Suprapubic skin (tissue), 4 donors: ENCODE measurements around the gene HAPLN3. TPM values are rescaled to one million over a fixed set of nuclear protein-coding genes. Genes with fewer than 3 reads are reported as not detected.

Experiments used
- DNase-seq, 2 donors: peaks; one replicate each; pipeline ENCODE4 v3.0.0-alpha.2; 2019; ENCODE audit warnings: low spot score in 2 of 2
- H3K27ac ChIP-seq: fragments of 200-600 bp; sonication (generic); one replicate; pipeline ENCODE4 v1.5.1; 2019
- H3K27me3 ChIP-seq: fragments of 200-600 bp; sonication (generic); one replicate; pipeline ENCODE4 v1.5.1; 2019
- H3K36me3 ChIP-seq: fragments of 200-600 bp; sonication (generic); one replicate; pipeline ENCODE4 v1.5.1; 2019
- H3K4me1 ChIP-seq: fragments of 200-600 bp; sonication (generic); one replicate; pipeline ENCODE4 v1.5.1; 2019
- H3K4me3 ChIP-seq: fragments of 200-600 bp; sonication (generic); one replicate; pipeline ENCODE4 v1.5.1; 2019; ENCODE audit warnings: mild to moderate bottlenecking
- H3K9me3 ChIP-seq: fragments of 200-600 bp; sonication (generic); one replicate; pipeline ENCODE4 v1.5.1; 2019
- EP300 ChIP-seq: sonication (generic); formaldehyde crosslinking; IDR thresholded peaks from one replicate; pipeline ENCODE4 v1.6.1; 2017; ENCODE audit warnings: antibody characterized with exemption
- POLR2A ChIP-seq, 2 donors: fragments of 450-650 bp; IDR thresholded peaks; one replicate each; pipeline ENCODE4 v1.6.1; 2017; ENCODE audit warnings: antibody characterized with exemption in 2 of 2, mild to moderate bottlenecking in 2 of 2, moderate library complexity in 2 of 2
- POLR2AphosphoS5 ChIP-seq, 3 donors: sonication (generic); formaldehyde crosslinking; IDR thresholded peaks; one replicate each; pipeline ENCODE4 v1.6.1; 2017; ENCODE audit warnings: antibody characterized with exemption in 3 of 3
- WGBS: methylation state at CpG from one replicate; pipeline ENCODE4 v1.1.5; 2018; 5-methylcytosine and 5-hydroxymethylcytosine counted together
- total RNA-seq, 4 donors: library from RNA; depleted of rRNA; stranded (reverse); fragments of >200 nt; gene quantifications; one replicate each; pipeline ENCODE4 v1.1.0, GENCODE V29; 2016
- TF ChIP-seq, protein P1 (sequence below), 2 donors: fragments of 200-600 bp in 1 of 2; fragments of 450-650 bp in 1 of 2; sonication (generic) in 1 of 2; IDR thresholded peaks; one replicate each; pipeline ENCODE4 v1.5.1; 2016 to 2019; ENCODE audit warnings: antibody characterized with exemption in 2 of 2, mild to moderate bottlenecking in 1 of 2, moderate library complexity in 1 of 2

Gene HAPLN3
- total RNA-seq, 4 donors from 2014 or later = 4.8 to 14.6 (median 8.9) TPM

DNA sequence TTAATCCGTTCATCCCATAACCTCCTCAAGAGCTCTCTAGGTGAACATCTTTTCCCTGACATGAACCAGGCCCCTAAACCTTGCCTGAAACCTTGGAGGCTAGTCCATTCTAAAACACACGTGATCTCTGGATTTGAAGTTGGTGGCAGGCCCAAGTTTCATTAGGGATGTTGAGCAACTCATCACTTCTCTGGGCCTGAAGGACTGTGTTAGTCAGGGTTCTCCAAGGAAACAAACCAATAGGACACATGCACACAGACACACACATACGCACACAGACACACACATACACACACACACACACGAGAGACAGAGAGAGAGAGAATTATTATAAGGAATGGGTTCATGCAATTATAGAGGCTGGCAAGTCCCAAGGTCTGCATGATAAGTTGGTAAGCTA lies 60.2 kb downstream of the HAPLN3 start:
- Histone ChIP-seq H3K36me3 (no peaks in the 10 kb centered on the region), H3K4me3 (no peak overlapping the region), H3K4me1 (no peaks in the 10 kb centered on the region), H3K9me3 (no peaks in the 10 kb centered on the region), H3K27ac (no peak overlapping the region), H3K27me3 (peaks cover 4% of the 10 kb centered on the region)
- 84% methylated on average over 4 of the region's 4 CpGs for WGBS
- no peak for DNase-seq
- TF ChIP-seq, protein P1, sequence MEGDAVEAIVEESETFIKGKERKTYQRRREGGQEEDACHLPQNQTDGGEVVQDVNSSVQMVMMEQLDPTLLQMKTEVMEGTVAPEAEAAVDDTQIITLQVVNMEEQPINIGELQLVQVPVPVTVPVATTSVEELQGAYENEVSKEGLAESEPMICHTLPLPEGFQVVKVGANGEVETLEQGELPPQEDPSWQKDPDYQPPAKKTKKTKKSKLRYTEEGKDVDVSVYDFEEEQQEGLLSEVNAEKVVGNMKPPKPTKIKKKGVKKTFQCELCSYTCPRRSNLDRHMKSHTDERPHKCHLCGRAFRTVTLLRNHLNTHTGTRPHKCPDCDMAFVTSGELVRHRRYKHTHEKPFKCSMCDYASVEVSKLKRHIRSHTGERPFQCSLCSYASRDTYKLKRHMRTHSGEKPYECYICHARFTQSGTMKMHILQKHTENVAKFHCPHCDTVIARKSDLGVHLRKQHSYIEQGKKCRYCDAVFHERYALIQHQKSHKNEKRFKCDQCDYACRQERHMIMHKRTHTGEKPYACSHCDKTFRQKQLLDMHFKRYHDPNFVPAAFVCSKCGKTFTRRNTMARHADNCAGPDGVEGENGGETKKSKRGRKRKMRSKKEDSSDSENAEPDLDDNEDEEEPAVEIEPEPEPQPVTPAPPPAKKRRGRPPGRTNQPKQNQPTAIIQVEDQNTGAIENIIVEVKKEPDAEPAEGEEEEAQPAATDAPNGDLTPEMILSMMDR (IDR thresholded peaks at IDR 0.05) = no peak
- TF ChIP-seq EP300 (no peak), POLR2A (IDR thresholded peaks at IDR 0.05) (no peak), POLR2AphosphoS5 (IDR thresholded peaks at IDR 0.05) (no peak)

DNA sequence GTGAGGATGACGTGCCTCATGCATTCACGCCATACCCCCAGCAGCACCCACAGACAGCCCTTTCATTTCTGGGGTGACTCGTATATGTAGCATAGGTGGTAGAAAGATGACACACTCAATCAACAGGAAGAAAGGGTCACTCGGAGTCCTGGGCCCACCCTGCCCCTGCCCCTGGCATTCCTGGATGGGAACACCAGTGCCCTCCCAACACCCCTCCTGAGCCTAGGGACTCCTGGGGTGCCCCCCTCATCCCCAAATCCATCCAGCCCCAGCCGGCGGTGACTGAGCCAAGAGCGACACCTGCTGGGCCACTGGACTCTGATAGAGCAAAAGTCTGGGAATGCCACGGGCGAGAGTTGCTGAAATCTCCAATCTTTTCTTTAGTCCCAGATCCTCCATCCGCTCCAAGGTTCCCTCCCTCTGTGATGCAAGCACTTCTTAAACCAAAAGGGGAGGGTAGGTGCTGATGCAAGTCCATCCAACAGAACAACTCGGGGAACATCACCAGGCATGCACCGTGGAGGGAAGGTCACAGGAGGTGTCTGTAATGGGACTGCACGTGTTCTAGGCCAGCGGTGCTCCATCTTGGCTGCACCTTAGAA lies 61.0 kb downstream of the HAPLN3 start:
- H3K4me1 ChIP-seq = no peaks in the 10 kb centered on the region
- H3K36me3 ChIP-seq = no peaks in the 10 kb centered on the region
- TF ChIP-seq, protein P1 (IDR thresholded peaks at IDR 0.05) = peak in 1 of 2 donors; percentile 25
- TF ChIP-seq POLR2A (IDR thresholded peaks at IDR 0.05) (no peak), EP300 (no peak)
- 40% methylated on average over 11 of the region's 14 CpGs for WGBS
- H3K27ac ChIP-seq = no peak overlapping the region
- no peaks in the 10 kb centered on the region for H3K27me3 ChIP-seq
- no peak for DNase-seq
- H3K4me3 ChIP-seq = no peak overlapping the region
- H3K9me3 ChIP-seq = no peaks in the 10 kb centered on the region

DNA sequence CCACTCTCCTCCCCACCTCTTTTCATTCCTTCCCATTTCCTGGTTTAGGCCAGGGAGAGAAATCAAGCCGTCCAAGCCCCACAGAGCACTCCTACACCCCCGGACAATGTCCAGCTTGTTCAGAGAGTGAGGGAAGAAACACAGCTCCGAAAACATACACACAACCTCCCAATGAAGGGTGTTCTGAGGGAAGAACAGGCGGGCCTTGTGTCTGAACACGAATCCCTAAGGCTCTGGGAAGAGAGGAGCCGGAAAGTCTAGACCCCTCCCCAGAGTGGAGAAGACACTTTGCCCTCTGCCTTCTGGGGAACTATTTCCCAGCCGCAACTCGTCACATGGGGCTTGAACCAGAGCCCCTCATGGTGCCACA lies 61.6 kb downstream of the HAPLN3 start:
- 67% methylated on average over 8 of the region's 8 CpGs for WGBS
- no peak for DNase-seq

DNA sequence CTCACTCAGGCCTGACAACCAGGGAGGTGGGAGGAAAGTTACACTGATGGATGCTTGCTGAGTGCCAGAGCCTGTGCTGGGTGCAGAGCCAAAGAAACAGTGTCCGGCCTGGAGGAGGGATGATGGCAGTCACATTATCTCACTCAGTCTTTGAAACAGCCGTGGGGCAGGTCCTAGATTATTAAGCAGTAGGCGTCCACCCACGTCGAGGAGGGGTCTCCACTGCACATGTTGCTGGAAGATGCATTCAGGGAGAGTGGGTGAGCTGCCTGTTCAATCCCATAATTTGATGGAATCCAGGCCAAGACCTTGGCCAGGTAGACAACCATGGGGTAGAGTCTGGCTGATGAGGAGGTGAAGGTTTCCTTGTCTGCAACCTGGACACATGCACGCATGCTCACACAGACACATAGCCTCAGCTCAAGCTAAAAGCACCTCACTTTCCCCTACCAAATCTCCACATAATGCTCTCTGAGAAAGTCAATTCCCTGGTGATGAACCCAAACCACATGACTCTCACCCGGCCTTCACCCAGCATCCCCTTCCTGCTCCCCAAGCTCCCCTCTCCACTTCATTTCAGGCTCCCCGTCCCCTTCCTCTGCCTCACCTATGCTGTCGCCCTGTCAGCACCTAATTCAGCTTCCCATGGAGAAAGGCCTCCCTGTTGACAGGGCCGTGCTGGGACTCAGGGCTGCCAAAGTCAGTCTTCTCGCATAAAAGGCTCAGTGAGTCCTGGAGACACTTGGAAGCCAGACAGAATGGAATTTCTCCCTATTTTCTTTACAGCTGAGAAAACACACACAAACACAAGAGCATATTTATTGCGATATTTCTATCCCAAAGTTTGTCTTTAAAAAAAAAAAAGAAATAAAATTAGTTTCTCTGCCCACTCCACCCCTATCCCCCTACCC lies 62.3 kb downstream of the HAPLN3 start:
- H3K4me3 ChIP-seq = no peak overlapping the region
- no peaks in the 10 kb centered on the region for H3K27me3 ChIP-seq
- 79% methylated on average over 9 of the region's 12 CpGs for WGBS
- TF ChIP-seq EP300 (no peak), POLR2A (IDR thresholded peaks at IDR 0.05) (no peak)
- H3K4me1 ChIP-seq = no peaks in the 10 kb centered on the region
- H3K36me3 ChIP-seq = no peaks in the 10 kb centered on the region
- no peak overlapping the region for H3K27ac ChIP-seq
- H3K9me3 ChIP-seq = no peaks in the 10 kb centered on the region
- DNase-seq = no peak

More for the DNA sequence above, 61.6 kb downstream of the HAPLN3 start:
- H3K9me3 ChIP-seq = no peaks in the 10 kb centered on the region
- no peaks in the 10 kb centered on the region for H3K4me1 ChIP-seq
- TF ChIP-seq, protein P1 (IDR thresholded peaks at IDR 0.05) = no peak
- TF ChIP-seq EP300 (no peak), POLR2A (IDR thresholded peaks at IDR 0.05) (no peak), POLR2AphosphoS5 (IDR thresholded peaks at IDR 0.05) (no peak)
- H3K4me3 ChIP-seq = no peak overlapping the region
- no peaks in the 10 kb centered on the region for H3K36me3 ChIP-seq
- no peak overlapping the region for H3K27ac ChIP-seq
- H3K27me3 ChIP-seq = no peaks in the 10 kb centered on the region

DNA sequence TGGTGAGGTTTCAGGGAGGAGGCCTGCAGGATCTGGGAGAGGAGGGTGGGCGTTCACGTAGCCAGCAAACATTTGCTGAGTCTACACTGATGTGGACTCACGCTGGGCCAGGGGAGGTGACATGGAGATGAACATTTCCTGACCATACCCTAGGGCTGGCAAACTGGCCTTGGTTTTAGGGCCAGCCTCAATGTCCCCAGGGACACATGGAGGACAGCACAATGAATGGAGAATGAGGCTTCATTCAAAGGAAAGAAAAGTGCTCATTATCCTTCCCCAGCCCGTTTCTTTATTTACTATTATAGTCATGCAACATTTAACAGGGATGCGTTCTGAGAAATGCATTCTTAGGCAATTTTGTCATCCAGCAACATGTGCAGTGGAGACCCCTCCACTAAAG lies 65.3 kb downstream of the HAPLN3 start:
- Histone ChIP-seq H3K27ac (no peak overlapping the region), H3K4me3 (no peak overlapping the region), H3K36me3 (no peaks in the 10 kb centered on the region), H3K4me1 (no peaks in the 10 kb centered on the region), H3K27me3 (peaks cover 4% of the 10 kb centered on the region), H3K9me3 (no peaks in the 10 kb centered on the region)
- TF ChIP-seq EP300 (no peak), POLR2AphosphoS5 (IDR thresholded peaks at IDR 0.05) (no peak), POLR2A (IDR thresholded peaks at IDR 0.05) (no peak)
- TF ChIP-seq, protein P1 (IDR thresholded peaks at IDR 0.05) = no peak
- DNase-seq = no peak
- 62% methylated on average over 5 of the region's 5 CpGs for WGBS
